ENCODE results near the gene PLCE1. TPM values are rescaled to one million over a fixed set of nuclear protein-coding genes. Genes with fewer than 3 reads are reported as not detected.
"Not testable (repeated sequence)": the region's sequence is repeated elsewhere in the genome, so short reads cannot be mapped to it uniquely, and the experiment has no call there.

Gene PLCE1
- total and polyA plus RNA-seq, 12 donors: 0.84 to 62.0 (median 9.1) TPM

DNA sequence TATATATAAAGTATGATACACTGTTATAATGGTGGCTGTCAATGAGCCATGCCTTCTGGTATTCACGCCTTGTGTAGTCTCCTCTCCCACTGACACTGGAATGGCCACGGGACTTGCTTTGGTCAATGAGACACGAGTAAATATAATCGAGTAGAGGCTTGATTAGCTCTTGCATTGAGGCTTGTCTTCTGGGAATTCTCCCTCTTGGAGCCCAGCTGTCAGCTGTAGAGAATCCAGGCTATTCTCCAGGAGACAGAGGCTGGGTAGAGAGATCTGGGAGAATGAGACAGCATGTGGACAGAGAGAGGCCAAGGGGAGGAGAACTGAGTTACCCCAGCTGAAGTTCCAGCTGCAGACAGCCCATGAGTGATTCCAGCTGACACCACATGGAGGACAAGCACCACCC lies 25.2 kb upstream of the PLCE1 start:
- Histone ChIP-seq H3K36me3 (no peaks in the 10 kb centered on the region), H3K9me3 (peaks cover 0 to 5% (median 0%) of the 10 kb centered on the region in 11 donors), H3K27ac (no peak overlapping the region), H3K4me1 (peaks cover 0 to 9% (median 3%) of the 10 kb centered on the region in 9 donors), H3K4me3 (no peak overlapping the region), H3K27me3 (no peaks in the 10 kb centered on the region)
- DNase-seq: peak in 1 of 2 donors; percentile 47
- TF ChIP-seq, protein P1, sequence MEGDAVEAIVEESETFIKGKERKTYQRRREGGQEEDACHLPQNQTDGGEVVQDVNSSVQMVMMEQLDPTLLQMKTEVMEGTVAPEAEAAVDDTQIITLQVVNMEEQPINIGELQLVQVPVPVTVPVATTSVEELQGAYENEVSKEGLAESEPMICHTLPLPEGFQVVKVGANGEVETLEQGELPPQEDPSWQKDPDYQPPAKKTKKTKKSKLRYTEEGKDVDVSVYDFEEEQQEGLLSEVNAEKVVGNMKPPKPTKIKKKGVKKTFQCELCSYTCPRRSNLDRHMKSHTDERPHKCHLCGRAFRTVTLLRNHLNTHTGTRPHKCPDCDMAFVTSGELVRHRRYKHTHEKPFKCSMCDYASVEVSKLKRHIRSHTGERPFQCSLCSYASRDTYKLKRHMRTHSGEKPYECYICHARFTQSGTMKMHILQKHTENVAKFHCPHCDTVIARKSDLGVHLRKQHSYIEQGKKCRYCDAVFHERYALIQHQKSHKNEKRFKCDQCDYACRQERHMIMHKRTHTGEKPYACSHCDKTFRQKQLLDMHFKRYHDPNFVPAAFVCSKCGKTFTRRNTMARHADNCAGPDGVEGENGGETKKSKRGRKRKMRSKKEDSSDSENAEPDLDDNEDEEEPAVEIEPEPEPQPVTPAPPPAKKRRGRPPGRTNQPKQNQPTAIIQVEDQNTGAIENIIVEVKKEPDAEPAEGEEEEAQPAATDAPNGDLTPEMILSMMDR (IDR thresholded peaks at IDR 0.05): no peak
- ATAC-seq: peak; percentile 61 to 95 (median 93)
- intact Hi-C loops (cut with DNase I): no loop called here
- 61 to 65% methylated on average over 4 of the region's 4 CpGs for WGBS, 2 donors

DNA sequence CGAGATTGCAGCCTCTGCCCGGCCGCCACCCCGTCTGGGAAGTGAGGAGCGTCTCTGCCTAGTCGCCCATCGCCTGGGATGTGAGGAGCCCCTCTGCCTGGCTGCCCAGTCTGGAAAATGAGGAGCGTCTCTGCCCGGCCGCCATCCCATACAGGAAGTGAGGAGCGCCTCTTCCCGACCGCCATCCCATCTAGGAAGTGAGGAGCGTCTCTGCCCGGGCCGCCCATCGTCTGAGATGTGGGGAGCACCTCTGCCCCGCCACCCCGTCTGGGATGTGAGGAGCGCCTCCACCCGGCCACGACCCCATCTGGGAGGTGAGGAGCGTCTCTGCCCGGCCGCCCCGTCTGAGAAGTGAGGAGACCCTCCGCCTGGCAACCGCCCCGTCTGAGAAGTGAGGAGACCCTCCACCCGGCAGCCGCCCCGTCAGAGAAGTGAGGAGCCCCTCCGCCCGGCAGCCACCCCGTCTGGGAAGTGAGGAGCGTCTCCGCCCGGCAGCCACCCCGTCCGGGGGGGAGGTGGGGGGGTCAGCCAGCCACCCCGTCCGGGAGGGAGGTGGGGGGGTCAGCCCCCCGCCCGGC lies 23.2 kb upstream of the PLCE1 start:
- 96% methylated on average over 30 to 44 of the region's 44 CpGs for WGBS, 2 donors
- DNase-seq; H3K27me3 ChIP-seq; H3K4me3 ChIP-seq; H3K9me3 ChIP-seq; H3K27ac ChIP-seq; H3K36me3 ChIP-seq; intact Hi-C loops (cut with DNase I); H3K4me1 ChIP-seq; ATAC-seq: not testable (repeated sequence)

DNA sequence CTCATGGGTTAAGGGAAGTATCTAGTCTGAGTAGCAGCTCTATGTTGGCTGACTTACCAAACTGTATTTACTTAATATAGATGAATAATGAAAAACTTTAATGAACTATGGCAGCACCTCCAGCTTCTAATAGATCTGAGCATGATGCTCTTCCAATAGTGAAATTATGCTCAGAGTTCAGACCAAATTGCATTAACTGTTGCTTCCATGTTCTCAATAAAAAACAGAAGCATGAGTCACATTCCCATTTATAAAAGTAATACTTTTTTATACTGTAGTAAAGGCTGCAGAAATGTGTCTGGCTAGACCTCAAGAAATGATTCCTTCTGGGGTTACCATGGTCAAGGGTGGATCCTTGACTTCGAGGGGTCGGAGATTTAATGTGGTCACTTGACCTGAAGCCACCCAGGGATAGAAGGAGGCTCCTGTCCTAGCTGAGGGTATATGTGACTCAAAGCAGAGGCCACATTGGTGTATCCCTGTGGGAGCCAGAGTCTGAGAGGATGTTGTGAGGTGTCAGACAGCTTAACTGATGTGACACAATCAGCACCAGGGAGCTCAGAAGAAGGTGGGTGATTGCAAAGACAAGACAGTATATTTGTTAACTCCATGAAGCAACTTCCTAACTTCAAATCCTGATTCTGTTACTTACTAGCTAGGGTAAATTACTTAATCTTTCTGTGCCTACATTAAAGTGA lies 19.8 kb upstream of the PLCE1 start:
- ATAC-seq (no peak), DNase-seq (no peak)
- H3K4me1 ChIP-seq: no peaks in the 10 kb centered on the region
- intact Hi-C loops (cut with DNase I): no loop called here
- no peaks in the 10 kb centered on the region for H3K27me3 ChIP-seq
- no peaks in the 10 kb centered on the region for H3K36me3 ChIP-seq
- no peak overlapping the region for H3K27ac ChIP-seq
- TF ChIP-seq, protein P1 (IDR thresholded peaks at IDR 0.05): no peak
- H3K4me3 ChIP-seq: no peak overlapping the region
- WGBS, 2 donors: 71 to 73% methylated on average over 2 of the region's 2 CpGs
- peaks cover 0 to 5% (median 0%) of the 10 kb centered on the region in 11 donors for H3K9me3 ChIP-seq

DNA sequence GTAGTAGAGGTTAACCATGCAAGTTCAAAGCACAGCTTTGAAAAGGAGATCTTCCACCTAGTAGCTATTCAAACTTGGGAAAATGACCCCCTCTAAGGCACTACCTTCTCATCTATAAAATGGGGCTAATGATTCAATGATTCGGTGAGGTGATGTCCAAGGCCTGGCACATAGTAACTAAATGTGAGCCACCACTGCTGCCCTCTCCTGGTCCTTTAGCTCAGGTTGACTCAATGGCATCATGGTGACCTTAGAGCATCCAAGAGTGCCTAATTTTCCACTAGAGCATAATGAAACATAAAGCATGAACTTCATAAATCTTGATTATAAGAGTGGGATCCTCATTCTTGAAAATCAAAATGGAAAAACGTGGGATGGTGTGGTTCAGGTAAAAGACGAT lies 16.3 kb upstream of the PLCE1 start:
- intact Hi-C loops (cut with DNase I): no loop called here
- 81 to 85% methylated on average over 3 of the region's 3 CpGs for WGBS, 2 donors
- Histone ChIP-seq H3K9me3 (no peaks in the 10 kb centered on the region), H3K4me1 (no peaks in the 10 kb centered on the region), H3K36me3 (no peaks in the 10 kb centered on the region), H3K27ac (no peak overlapping the region), H3K27me3 (no peaks in the 10 kb centered on the region), H3K4me3 (no peak overlapping the region)
- ATAC-seq (no peak), DNase-seq (no peak)
- TF ChIP-seq, protein P1 (IDR thresholded peaks at IDR 0.05): no peak

DNA sequence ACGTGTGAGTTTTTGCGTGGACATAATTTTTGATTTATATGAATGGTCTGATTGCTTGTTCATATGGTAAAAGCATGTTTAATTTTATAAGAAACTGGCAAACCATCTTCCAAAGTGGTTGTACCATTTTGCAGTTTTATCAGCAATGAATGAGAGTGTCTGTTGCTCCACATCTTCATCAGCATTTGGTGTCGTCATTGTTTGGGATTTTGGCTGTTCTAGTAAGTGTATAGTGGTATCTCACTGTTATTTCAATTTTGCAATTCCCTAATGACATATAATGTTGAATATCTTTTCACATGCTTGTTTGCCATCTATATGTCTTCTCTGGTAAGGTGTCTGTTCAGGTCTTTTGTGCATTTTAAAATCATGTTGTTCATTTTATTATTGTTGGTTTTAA lies 13.2 kb upstream of the PLCE1 start:
- Histone ChIP-seq H3K9me3 (no peaks in the 10 kb centered on the region), H3K27ac (no peak overlapping the region), H3K4me1 (no peaks in the 10 kb centered on the region), H3K27me3 (peaks cover 0 to 4% (median 0%) of the 10 kb centered on the region in 7 donors), H3K4me3 (no peak overlapping the region), H3K36me3 (no peaks in the 10 kb centered on the region)
- no peak for ATAC-seq
- intact Hi-C loops (cut with DNase I): no loop called here
- WGBS, 2 donors: 86 to 93% methylated on average over 3 of the region's 3 CpGs
- TF ChIP-seq, protein P1 (IDR thresholded peaks at IDR 0.05): no peak
- DNase-seq: no peak

Measured in heart right ventricle (tissue), 16 donors.